CD8-positive, alpha-beta memory T cell (primary cell): ENCODE measurements around the gene NFE2L1. TPM values are rescaled to one million over a fixed set of nuclear protein-coding genes. Genes with fewer than 3 reads are reported as not detected.
"Not testable (repeated sequence)": the region's sequence is repeated elsewhere in the genome, so short reads cannot be mapped to it uniquely, and the experiment has no call there.

ENCODE experiments used
- CTCF ChIA-PET: fragments of 350-600 bp; sonication (Branson Sonifier 250); formaldehyde crosslinking; loops from one replicate; lab custom pipeline; 2021; ENCODE audit warnings: antibody characterized with exemption; lab: Charles Lee
- POLR2A ChIA-PET: fragments of 350-600 bp; sonication (Branson Sonifier 250); formaldehyde crosslinking; loops from one replicate; lab custom pipeline; 2021; ENCODE audit warnings: antibody characterized with exemption; lab: Charles Lee
- DNase-seq, 5 donors: peaks; one replicate each; pipeline versions ENCODE4 v3.0.0 to v3.0.0-alpha.2; 2020 to 2022; ENCODE audit warnings: mixed read lengths in 1 of 5
- H3K27ac ChIP-seq: one replicate; pipeline ENCODE4 v1.7.0; 2013; ENCODE audit warnings: low read depth, mild to moderate bottlenecking, low read length, moderate library complexity
- H3K27me3 ChIP-seq: 2 replicates; pipeline ENCODE4 v1.7.0; 2013; ENCODE audit warnings: low read length, mild to moderate bottlenecking; ENCODE audit not compliant: insufficient read depth, poor library complexity, severe bottlenecking
- H3K36me3 ChIP-seq: 2 replicates; pipeline ENCODE4 v1.7.0; 2013; ENCODE audit warnings: mild to moderate bottlenecking, low read length, moderate library complexity; ENCODE audit not compliant: insufficient read depth
- H3K4me1 ChIP-seq: 2 replicates; pipeline ENCODE4 v1.7.0; 2013; ENCODE audit warnings: mild to moderate bottlenecking, low read length, moderate library complexity; ENCODE audit not compliant: insufficient read depth
- H3K4me3 ChIP-seq: 2 replicates; pipeline ENCODE4 v1.7.0; 2013; ENCODE audit warnings: mild to moderate bottlenecking, low read length
- H3K9me3 ChIP-seq: 2 replicates; pipeline ENCODE4 v1.7.0; 2013; ENCODE audit warnings: mild to moderate bottlenecking, low read length
- H3K27ac Mint-ChIP-seq, 8 donors: one replicate each; pipeline ENCODE4 v1.8.0; 2020 to 2021; ENCODE audit warnings: mixed read lengths in 8 of 8, mild to moderate bottlenecking in 6 of 8, inconsistent platforms in 3 of 8, moderate library complexity in 3 of 8
- H3K27me3 Mint-ChIP-seq, 2 donors: one replicate each; pipeline ENCODE4 v1.8.0; 2020 to 2021; ENCODE audit warnings: mixed read lengths in 2 of 2, mild to moderate bottlenecking in 1 of 2, moderate library complexity in 1 of 2
- H3K36me3 Mint-ChIP-seq, 3 donors: one replicate each; pipeline ENCODE4 v1.8.0; 2020 to 2021; ENCODE audit warnings: mixed read lengths in 3 of 3, inconsistent platforms in 1 of 3, mild to moderate bottlenecking in 1 of 3
- H3K4me1 Mint-ChIP-seq, 3 donors: one replicate each; pipeline ENCODE4 v1.8.0; 2020 to 2021; ENCODE audit warnings: mixed read lengths in 3 of 3, inconsistent platforms in 1 of 3, mild to moderate bottlenecking in 1 of 3
- H3K4me3 Mint-ChIP-seq, 7 donors: one replicate each; pipeline ENCODE4 v1.8.0; 2020 to 2021; ENCODE audit warnings: mixed read lengths in 7 of 7, mild to moderate bottlenecking in 6 of 7, moderate library complexity in 4 of 7, inconsistent platforms in 2 of 7
- H3K9me3 Mint-ChIP-seq, 5 donors: one replicate each; pipeline ENCODE4 v1.8.0; 2020 to 2022; ENCODE audit warnings: mixed read lengths in 5 of 5, mild to moderate bottlenecking in 3 of 5, moderate library complexity in 2 of 5, inconsistent platforms in 1 of 5
- polyA plus RNA-seq: library from polyadenylated mRNA; unstranded; fragments of 300-500 nt; fragmentation: Illumina TruSeq; gene quantifications from one replicate; pipeline ENCODE4 v1.2.3, GENCODE V29; 2021
- total RNA-seq, 2 experiments: library from RNA; stranded (reverse); gene quantifications; one replicate each; pipeline ENCODE4 v1.2.3, GENCODE V29; 2021

NFE2L1 gene
- total and polyA plus RNA-seq, 3 experiments from 2014 or later, result 13.1 to 98.4 (median 94.5) TPM

GRCh38 chr17:48031966-48032365 is 16.2 kb upstream of the NFE2L1 start:
- CTCF ChIA-PET, result interaction anchor here (1.4 to 1.8 kb wide), 3 partner anchors 43 to 61 kb away, joined by 3 to 5 read pairs (median 4); partner anchors contain the start of gene CDK5RAP3

GRCh38 chr17:48034734-48035133 is 13.4 kb upstream of the NFE2L1 start:
- H3K27ac Mint-ChIP-seq, DNase-seq, POLR2A ChIA-PET, H3K36me3 ChIP-seq, H3K4me1 ChIP-seq, H3K9me3 ChIP-seq, H3K36me3 Mint-ChIP-seq, H3K9me3 Mint-ChIP-seq, H3K27ac ChIP-seq, H3K4me3 ChIP-seq: not testable (repeated sequence)
- peaks cover 32 to 55% of the 10 kb centered on the region in 2 donors for H3K27me3 Mint-ChIP-seq
- peaks cover 4 to 15% (median 10%) of the 10 kb centered on the region in 3 donors for H3K4me1 Mint-ChIP-seq
- CTCF ChIA-PET, result interaction anchor here (0.7 to 4.7 kb wide), 3 partner anchors 9 to 14 kb away, joined by 3 to 47 read pairs (median 43); partner anchors contain the start of gene NFE2L1
- H3K27me3 ChIP-seq, result peaks cover 19% of the 10 kb centered on the region
- H3K4me3 Mint-ChIP-seq, result peak overlapping the region in 1 of 7 donors; percentile 54

More at GRCh38 chr17:48031966-48032365, 16.2 kb upstream of the NFE2L1 start:
- H3K27ac Mint-ChIP-seq, result no peak overlapping the region
- no peak overlapping the region for H3K27ac ChIP-seq
- peaks cover 29 to 45% of the 10 kb centered on the region in 2 donors for H3K27me3 Mint-ChIP-seq
- no peaks in the 10 kb centered on the region for H3K36me3 ChIP-seq
- H3K9me3 Mint-ChIP-seq, result no peaks in the 10 kb centered on the region
- H3K4me3 Mint-ChIP-seq, result no peak overlapping the region
- DNase-seq, result no peak
- H3K4me3 ChIP-seq, result no peak overlapping the region
- POLR2A ChIA-PET, result no interaction called here
- no peaks in the 10 kb centered on the region for H3K9me3 ChIP-seq
- peaks cover 0 to 3% (median 0%) of the 10 kb centered on the region in 3 donors for H3K4me1 Mint-ChIP-seq
- H3K4me1 ChIP-seq, result no peaks in the 10 kb centered on the region
- no peaks in the 10 kb centered on the region for H3K36me3 Mint-ChIP-seq
- H3K27me3 ChIP-seq, result peaks cover 10% of the 10 kb centered on the region

GRCh38 chr17:48036693-48037035 is 11.5 kb upstream of the NFE2L1 start:
- ChIA-PET CTCF (interaction anchor here (0.7 to 4.7 kb wide), 17 partner anchors 9 to 588 kb away, joined by 3 to 47 read pairs (median 4); partner anchors contain the start of genes HOXB5, NFE2L1 and SNX11), POLR2A (interaction anchor here (0.6 kb wide), 1 partner anchor 10 kb away, joined by 3 read pairs; no protein-coding TSS in a partner anchor)
- Histone ChIP-seq H3K36me3 (no peaks in the 10 kb centered on the region), H3K27me3 (peaks cover 19% of the 10 kb centered on the region), H3K4me3 (no peak overlapping the region), H3K4me1 (peaks cover 5% of the 10 kb centered on the region), H3K27ac (no peak overlapping the region), H3K9me3 (no peaks in the 10 kb centered on the region)
- no peak for DNase-seq
- H3K9me3 Mint-ChIP-seq, result no peaks in the 10 kb centered on the region
- H3K4me3 Mint-ChIP-seq, result peak overlapping the region; percentile 81 to 91 (median 82)
- peaks cover 4 to 15% (median 10%) of the 10 kb centered on the region in 3 donors for H3K4me1 Mint-ChIP-seq
- H3K27me3 Mint-ChIP-seq, result peaks cover 30 to 42% of the 10 kb centered on the region in 2 donors
- H3K27ac Mint-ChIP-seq, result no peak overlapping the region
- no peaks in the 10 kb centered on the region for H3K36me3 Mint-ChIP-seq

GRCh38 chr17:48037036-48037837 is 10.9 kb upstream of the NFE2L1 start, which contains the start of gene COPZ2:
TSS of gene COPZ2 (minus strand) at chr17:48037797. CDS start at chr17:48037777, 20 bp downstream.
- H3K4me3 Mint-ChIP-seq, result peak within 1 kb of the TSS; percentile 83 to 96 (median 88)
- Histone ChIP-seq H3K9me3 (no peaks in the 10 kb centered on the region), H3K27me3 (peaks cover 19% of the 10 kb centered on the region), H3K36me3 (no peaks in the 10 kb centered on the region), H3K27ac (no peak within 1 kb of the TSS), H3K4me3 (peak within 1 kb of the TSS; percentile 66), H3K4me1 (peaks cover 5% of the 10 kb centered on the region)
- H3K27me3 Mint-ChIP-seq, result peaks cover 33 to 37% of the 10 kb centered on the region in 2 donors
- H3K9me3 Mint-ChIP-seq, result no peaks in the 10 kb centered on the region
- H3K27ac Mint-ChIP-seq, result peak within 1 kb of the TSS in 4 of 8 donors; percentile 37 to 79 (median 60)
- H3K36me3 Mint-ChIP-seq, result no peaks in the 10 kb centered on the region
- POLR2A ChIA-PET, result interaction anchor here (0.6 kb wide), 1 partner anchor 10 kb away, joined by 3 read pairs; no protein-coding TSS in a partner anchor
- CTCF ChIA-PET, result interaction anchor here (0.7 to 4.7 kb wide), 12 partner anchors 8 to 556 kb away, joined by 3 to 47 read pairs (median 4); partner anchors contain the start of genes HOXB5 and NFE2L1
- peak; percentile 50 to 78 (median 55) for DNase-seq
- peaks cover 4 to 15% (median 10%) of the 10 kb centered on the region in 3 donors for H3K4me1 Mint-ChIP-seq

- DNase-seq, result no peak
- Histone ChIP-seq H3K36me3 (no peaks in the 10 kb centered on the region), H3K9me3 (no peaks in the 10 kb centered on the region), H3K4me1 (peaks cover 5% of the 10 kb centered on the region), H3K27ac (no peak overlapping the region), H3K4me3 (no peak overlapping the region), H3K27me3 (peaks cover 15% of the 10 kb centered on the region)
- CTCF ChIA-PET, result interaction anchor here (1.0 to 4.7 kb wide), 4 partner anchors 11 to 39 kb away, joined by 3 to 47 read pairs (median 24); partner anchors contain the start of gene NFE2L1
- Mint-ChIP-seq H3K4me3 (peak overlapping the region; percentile 67 to 96 (median 87)), H3K36me3 (no peaks in the 10 kb centered on the region), H3K27me3 (peaks cover 27 to 30% of the 10 kb centered on the region in 2 donors), H3K27ac (peak overlapping the region in 4 of 8 donors; percentile 37 to 79 (median 60)), H3K9me3 (no peaks in the 10 kb centered on the region), H3K4me1 (peaks cover 4 to 15% (median 10%) of the 10 kb centered on the region in 3 donors)
- POLR2A ChIA-PET, result no interaction called here
Measured at GRCh38 chr17:48037838-48038323, 10.3 kb upstream of the NFE2L1 start.

GRCh38 chr17:48038687-48039086 is 9.5 kb upstream of the NFE2L1 start:
- H3K36me3 Mint-ChIP-seq, result no peaks in the 10 kb centered on the region
- peak overlapping the region in 4 of 7 donors; percentile 55 to 88 (median 76) for H3K4me3 Mint-ChIP-seq
- POLR2A ChIA-PET, result no interaction called here
- H3K27ac Mint-ChIP-seq, result no peak overlapping the region
- CTCF ChIA-PET, result interaction anchor here (1.0 to 4.7 kb wide), 2 partner anchors 10 to 13 kb away, joined by 3 to 47 read pairs; partner anchors contain the start of gene NFE2L1
- peaks cover 5% of the 10 kb centered on the region for H3K4me1 ChIP-seq
- peaks cover 4 to 15% (median 10%) of the 10 kb centered on the region in 3 donors for H3K4me1 Mint-ChIP-seq
- DNase-seq, result no peak
- peaks cover 15% of the 10 kb centered on the region for H3K27me3 ChIP-seq
- H3K27me3 Mint-ChIP-seq, result peaks cover 24 to 27% of the 10 kb centered on the region in 2 donors
- H3K4me3 ChIP-seq, result no peak overlapping the region
- no peak overlapping the region for H3K27ac ChIP-seq
- no peaks in the 10 kb centered on the region for H3K9me3 Mint-ChIP-seq
- no peaks in the 10 kb centered on the region for H3K36me3 ChIP-seq
- no peaks in the 10 kb centered on the region for H3K9me3 ChIP-seq

- Histone ChIP-seq H3K27ac (no peak overlapping the region), H3K9me3 (no peaks in the 10 kb centered on the region), H3K36me3 (no peaks in the 10 kb centered on the region), H3K27me3 (peaks cover 5% of the 10 kb centered on the region), H3K4me1 (peaks cover 18% of the 10 kb centered on the region), H3K4me3 (no peak overlapping the region)
- peaks cover 12 to 28% (median 28%) of the 10 kb centered on the region in 3 donors for H3K4me1 Mint-ChIP-seq
- peak overlapping the region in 1 of 8 donors; percentile 19 for H3K27ac Mint-ChIP-seq
- H3K9me3 Mint-ChIP-seq, result no peaks in the 10 kb centered on the region
- CTCF ChIA-PET, result interaction anchor here (0.8 to 2.1 kb wide), 6 partner anchors 9 to 37 kb away, joined by 3 to 7 read pairs (median 5); no protein-coding TSS in a partner anchor
- POLR2A ChIA-PET, result interaction anchor here (0.8 kb wide), 1 partner anchor 18 kb away, joined by 3 read pairs; no protein-coding TSS in a partner anchor
- H3K4me3 Mint-ChIP-seq, result no peak overlapping the region
- DNase-seq, result no peak
- peaks cover 13% of the 10 kb centered on the region in 2 donors for H3K27me3 Mint-ChIP-seq
- peaks cover 0 to 7% (median 0%) of the 10 kb centered on the region in 3 donors for H3K36me3 Mint-ChIP-seq
Measured at GRCh38 chr17:48043176-48043575, 5.0 kb upstream of the NFE2L1 start.
